Fibroblast of villous mesenchyme (primary cell): ENCODE measurements around the gene NDUFAF3. TPM values are rescaled to one million over a fixed set of nuclear protein-coding genes. Genes with fewer than 3 reads are reported as not detected.

Experiments
- DNase-seq: peaks from one replicate; pipeline ENCODE4 v3.0.0-alpha.2; 2010; ENCODE audit warnings: low read depth
- H3K4me3 ChIP-seq: 2 replicates; pipeline ENCODE4 v1.5.1; 2011; ENCODE audit warnings: low read depth, mild to moderate bottlenecking, low read length
- CTCF ChIP-seq: IDR thresholded peaks from 2 replicates; pipeline ENCODE4 v1.5.1; 2012; ENCODE audit warnings: low read depth, mild to moderate bottlenecking, low read length; ENCODE audit not compliant: insufficient read depth
- total RNA-seq: library from RNA; depleted of rRNA; stranded (reverse); fragments of >200 nt; gene quantifications from 2 replicates; pipeline ENCODE4 v1.2.3, GENCODE V29; 2012

Gene NDUFAF3
- total RNA-seq, 1 donor = 39.3 TPM

DNA sequence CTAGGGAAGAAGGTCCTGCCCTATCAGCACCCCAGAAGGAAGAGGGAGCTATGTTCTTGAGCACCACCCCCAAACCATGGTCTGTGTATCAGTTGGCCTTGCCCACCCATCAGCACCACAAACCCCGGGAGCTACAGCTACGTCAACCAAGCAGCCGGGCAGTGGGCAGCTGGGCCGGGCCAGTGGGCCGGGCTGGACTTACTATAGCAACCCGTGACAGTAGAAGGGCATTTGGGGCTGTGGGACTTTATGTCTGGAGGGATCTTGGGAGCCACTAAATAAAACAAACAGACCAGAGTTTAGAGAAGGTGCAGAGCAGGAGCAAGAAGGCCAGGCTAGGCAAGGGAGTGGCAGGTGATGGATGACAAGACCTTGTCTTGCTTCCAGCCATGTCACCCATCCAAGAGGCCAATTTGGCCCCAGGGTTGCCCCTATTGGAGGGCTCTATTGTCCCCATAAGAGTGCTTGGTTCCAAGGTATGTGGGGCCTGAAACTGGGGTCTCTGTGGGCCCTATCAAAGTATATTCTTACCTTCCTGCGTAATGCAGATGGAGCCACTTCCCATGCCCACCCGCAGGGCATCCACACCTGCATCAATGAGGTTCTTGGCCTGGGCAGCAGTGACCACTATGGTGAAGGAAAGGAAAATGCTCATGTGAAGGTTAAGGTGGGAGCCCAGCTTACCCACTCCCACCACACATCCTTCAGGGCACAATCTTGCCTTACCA, 4.0 kb downstream of the NDUFAF3 start:
- no peak for DNase-seq
- H3K4me3 ChIP-seq = no peak overlapping the region
- TF ChIP-seq CTCF = no peak

- H3K4me3 ChIP-seq = no peak overlapping the region
- TF ChIP-seq CTCF = no peak
- no peak for DNase-seq
These were observed 4.6 kb downstream of the NDUFAF3 start for GRCh38 chr3:49026536-49026935.

DNA sequence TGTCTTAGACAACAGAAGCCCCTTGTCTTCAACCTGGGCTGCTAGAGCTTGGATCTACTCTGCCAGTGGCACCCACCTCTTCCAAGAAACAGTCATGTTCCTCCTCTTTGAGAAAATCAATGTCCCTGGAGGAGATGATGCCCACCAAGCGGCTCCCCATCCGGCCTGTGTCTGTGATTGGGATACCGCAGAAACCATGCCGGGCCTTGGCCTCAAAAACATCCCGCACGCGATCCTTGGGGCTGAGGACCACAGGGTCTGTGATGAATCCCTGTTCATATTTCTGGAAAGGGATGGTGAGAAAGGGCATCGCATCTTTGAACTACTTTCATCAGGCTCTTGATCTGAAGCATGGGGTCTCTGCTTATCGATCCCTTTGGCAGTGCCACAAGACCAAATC, 5.7 kb downstream of the NDUFAF3 start:
- DNase-seq = no peak
- no peak overlapping the region for H3K4me3 ChIP-seq
- no peak for TF ChIP-seq CTCF

- no peak for DNase-seq
- no peak for TF ChIP-seq CTCF
- peak overlapping the region; percentile 73 for H3K4me3 ChIP-seq
These were observed 6.4 kb downstream of the NDUFAF3 start for GRCh38 chr3:49028298-49028672.

DNA sequence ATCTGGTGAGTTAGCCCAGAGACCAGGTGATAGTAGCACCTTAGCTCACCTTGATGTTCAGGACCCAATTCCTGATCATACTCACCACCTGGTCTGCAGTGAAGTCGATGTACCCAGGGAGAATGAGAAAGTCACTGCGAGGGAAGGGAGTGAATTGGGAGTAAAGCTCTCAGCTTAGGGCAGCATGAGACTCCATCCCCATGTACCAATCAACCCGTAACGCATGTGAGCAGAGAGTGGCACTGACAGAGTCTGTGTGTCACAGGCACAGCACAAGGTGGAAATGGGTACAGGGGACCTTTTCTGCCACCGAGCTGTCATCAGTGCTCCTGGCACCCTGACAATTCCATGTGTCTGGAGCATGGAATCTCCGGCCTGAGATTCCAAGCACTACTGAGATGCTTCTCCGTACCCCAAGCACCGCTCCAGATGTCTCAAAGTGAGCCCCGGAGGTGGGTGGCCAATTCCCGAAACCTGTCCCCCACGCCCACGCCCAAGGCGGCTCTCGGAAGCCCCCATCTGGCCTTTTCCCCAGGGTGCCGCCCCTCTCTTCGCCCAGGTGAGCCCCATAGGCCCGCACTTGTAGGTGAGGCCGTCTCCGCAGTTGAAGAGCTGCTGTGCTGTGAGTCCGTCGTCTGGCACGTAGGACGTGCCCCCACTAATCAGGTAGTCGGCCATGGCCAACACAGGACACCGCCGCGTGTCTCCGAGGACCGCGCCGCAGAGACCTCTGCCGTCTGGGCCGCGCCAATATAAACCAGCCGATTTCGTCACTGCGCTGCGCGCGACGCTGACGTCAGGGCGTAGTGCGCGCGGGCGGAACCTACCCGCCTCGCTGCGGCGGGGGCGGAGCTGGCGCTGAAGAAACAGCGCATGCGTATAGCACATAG, 7.0 kb downstream of the NDUFAF3 start, which contains the start of gene IMPDH2:
Gene IMPDH2 (minus strand): TSS at position 726 of the 890 bp plus-strand sequence. CDS start 48 bp downstream, at position 678.
- TF ChIP-seq CTCF = no peak
- DNase-seq = peak; percentile 93
- peak within 1 kb of the TSS; percentile 73 for H3K4me3 ChIP-seq

GRCh38 chr3:49029563-49029884, 7.6 kb downstream of the NDUFAF3 start:
- peak overlapping the region; percentile 73 for H3K4me3 ChIP-seq
- no peak for DNase-seq
- no peak for TF ChIP-seq CTCF
